Breast epithelium (tissue), 3 donors: Measurements from ENCODE around the gene LDHB.

Experiments
- CTCF ChIP-seq, 3 donors: fragments of 450-650 bp; IDR thresholded peaks; one replicate each; pipeline ENCODE4 v1.5.1; 2016 to 2017; ENCODE audit warnings: antibody characterized with exemption in 3 of 3, mild to moderate bottlenecking in 3 of 3, moderate library complexity in 3 of 3
- POLR2A ChIP-seq: fragments of 450-650 bp; IDR thresholded peaks from one replicate; pipeline ENCODE4 v1.6.1; 2016; ENCODE audit warnings: antibody characterized with exemption, mild to moderate bottlenecking, moderate library complexity
- POLR2AphosphoS5 ChIP-seq, 3 donors: sonication (generic); formaldehyde crosslinking; IDR thresholded peaks; one replicate each; pipeline ENCODE4 v1.6.1; 2017; ENCODE audit warnings: antibody characterized with exemption in 3 of 3

- TF ChIP-seq CTCF (IDR thresholded peaks at IDR 0.05) (no peak), POLR2A (no peak), POLR2AphosphoS5 (IDR thresholded peaks at IDR 0.05) (no peak)
Observed at GRCh38 chr12:21683115-21683514, 25.5 kb upstream of the LDHB start.
